GM21786 (cell line): ENCODE results near the gene ZNF500.
"Not testable (repeated sequence)": the region's sequence is repeated elsewhere in the genome, so short reads cannot be mapped to it uniquely, and the experiment has no call there.

Experiments
- ATAC-seq: cut with Tn5 transposase; IDR thresholded peaks from one replicate; pipeline ENCODE4 v1.9.1; 2021; ENCODE audit not compliant: unreplicated experiment

The ZNF500 gene

DNA sequence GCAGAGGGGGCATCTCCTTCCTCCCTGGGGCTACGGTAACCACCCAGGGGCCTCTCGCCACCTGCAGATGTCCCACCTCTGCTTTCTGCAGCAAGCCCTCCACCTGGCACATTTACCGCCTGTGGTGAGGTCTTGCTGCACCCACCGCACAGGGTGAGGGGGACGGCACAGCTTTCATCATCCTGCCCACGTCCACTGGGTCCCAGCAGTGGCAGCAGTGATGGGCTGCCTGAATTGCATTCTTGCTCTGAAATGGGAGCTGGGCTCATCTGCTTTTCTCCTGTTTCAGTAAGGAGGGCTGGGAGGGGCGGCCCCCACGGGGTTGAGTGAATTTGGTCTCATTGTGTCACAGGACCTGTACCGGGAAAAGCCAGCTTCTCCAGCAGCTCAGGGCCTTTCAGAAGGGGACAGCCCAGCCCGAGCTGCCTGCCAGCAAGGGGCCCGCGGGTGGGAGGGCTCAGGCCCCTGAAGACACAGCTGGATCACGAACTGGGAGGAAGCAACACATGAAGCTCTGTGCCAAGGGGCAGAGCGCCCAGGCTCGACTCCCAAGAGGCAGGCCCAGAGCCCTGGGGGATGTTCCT lies 19.9 kb downstream of the ZNF500 start:
- ATAC-seq, result no peak

DNA sequence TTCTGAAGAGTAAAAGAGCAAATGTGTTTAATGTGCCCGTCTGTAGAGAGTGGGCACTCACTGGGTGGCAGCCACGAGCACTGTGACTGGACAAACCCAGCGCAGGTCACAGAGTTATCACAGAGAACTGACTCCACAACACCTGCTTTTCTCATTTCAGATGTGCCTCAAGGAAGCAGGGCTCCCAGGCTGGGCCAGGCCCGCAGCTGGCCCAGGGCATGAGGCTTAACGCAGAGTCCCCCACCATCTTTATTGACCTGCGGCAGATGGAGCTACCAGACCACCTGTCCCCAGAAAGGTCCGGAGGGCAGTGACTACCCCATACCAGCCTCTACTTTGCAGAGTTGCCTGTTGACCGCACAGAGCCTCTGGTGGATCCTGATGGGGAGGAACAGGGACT lies 20.7 kb downstream of the ZNF500 start:
- no peak for ATAC-seq

DNA sequence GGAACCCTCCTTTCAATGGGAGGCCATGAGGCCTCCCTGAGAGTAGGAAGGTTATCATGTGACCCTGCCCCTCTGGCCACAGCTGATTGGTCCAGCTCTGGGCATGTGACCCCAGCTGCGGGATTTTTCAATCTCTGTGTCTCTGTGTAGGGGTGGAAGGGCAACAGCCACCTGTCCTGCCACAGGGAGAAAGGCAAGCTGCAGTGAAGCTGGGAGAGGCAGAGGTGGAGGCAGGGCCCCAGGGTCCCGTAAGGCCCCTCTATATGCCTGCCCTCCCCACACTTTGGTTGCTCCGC lies 21.7 kb downstream of the ZNF500 start:
- ATAC-seq, result no peak

DNA sequence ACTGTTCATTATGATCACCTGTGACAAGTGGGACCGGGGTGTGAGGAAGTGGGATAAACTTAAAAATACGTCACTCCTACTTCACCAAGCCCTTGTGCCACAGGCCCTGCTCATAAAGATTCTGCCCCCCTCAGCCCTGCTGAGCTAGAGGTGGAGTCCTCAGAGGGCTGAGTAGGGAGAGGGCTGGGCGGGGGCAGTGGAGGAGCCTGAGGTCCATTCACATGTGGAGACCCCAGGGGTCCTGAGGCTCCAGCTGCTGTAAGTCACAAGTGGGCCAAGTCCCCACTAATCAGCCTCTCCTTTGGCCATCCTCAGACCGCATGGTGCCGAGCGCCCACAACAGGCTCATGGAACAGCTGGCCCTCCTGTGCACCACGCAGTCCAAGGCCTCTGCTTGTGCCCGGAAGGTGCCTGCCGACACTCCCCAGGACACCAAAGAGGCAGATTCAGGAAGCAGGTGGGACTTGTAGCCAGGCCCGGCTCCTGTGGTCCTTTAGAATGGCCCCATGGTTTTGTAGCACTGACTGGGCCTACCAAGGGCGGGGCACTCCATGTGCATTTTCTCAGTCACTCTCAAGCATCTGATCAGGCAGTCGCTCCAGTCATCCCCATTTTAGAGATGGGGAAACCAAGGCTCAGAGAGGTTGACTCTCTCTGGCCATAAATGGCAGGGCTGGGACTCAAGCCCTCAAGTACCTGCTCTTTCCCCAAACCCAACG lies 22.2 kb downstream of the ZNF500 start:
- no peak for ATAC-seq

DNA sequence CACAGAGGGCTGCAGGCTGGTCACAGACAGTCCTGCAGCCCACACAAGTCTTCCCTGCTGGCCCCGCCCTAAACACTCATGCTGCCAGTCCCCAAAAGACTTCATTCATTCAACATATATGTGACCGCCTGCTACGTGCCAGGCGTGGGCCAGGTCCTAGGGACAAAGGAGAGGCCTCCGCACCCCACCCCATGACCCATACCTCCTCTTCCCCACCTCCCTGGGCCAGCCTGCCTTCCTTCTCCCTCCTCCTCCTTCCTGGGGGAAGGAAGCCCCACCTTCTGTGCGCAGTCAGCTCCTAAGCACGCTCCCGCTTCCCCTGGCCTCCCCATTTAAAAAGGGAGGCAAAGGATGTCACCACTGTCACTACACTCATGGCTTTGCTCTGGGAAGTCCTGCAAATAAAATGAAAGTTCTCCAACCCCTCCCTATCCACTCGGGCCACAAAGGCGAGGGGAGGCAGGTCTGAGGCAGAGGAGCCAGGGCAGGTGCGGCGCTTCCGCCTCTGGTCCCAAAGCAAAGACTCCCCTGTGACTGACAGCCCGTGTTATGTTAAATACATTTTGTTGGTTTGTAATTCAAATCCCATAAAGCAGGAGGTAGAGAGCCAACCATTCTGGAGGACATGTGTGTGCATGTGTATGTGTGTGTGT lies 23.6 kb downstream of the ZNF500 start:
- no peak for ATAC-seq

DNA sequence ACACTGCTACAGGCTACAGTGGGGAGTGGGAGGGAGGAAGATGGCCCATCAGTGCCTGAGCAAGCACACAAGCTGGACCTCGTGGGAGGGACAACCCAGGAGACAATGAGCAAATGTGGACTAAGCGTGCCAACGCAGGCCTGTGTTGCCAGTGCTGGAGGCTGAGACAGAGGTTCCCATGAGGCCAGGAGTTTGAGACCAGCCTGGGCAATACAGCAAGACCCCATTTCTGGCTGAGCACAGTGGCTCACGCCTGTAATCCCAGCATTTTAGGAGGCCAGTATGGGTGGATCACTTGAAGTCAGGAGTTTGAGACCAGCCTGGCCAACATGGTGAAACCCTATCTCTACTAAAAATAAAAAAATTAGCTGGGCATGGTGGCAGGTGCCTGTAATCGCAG lies 28.6 kb downstream of the ZNF500 start:
- ATAC-seq, result not testable (repeated sequence)

DNA sequence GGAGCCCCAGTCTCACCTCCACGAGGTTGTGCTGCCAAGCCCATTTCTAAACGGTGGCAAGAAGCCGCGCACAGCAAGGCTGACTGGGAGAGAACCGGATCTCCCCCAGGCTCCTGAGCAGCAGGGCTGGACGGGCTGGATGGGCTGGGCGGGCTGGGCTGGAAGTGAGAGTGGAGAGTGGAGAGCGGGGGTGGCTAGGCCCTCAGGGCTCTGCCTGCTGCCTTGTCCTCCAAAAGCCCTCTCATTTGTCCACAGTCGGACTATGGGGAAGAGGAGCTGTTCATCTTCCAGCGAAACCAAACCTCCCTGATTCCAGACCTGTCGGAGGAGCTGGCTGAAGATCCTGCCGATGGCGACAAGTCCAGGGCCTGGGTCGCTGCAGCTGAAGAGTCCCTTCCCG lies 29.4 kb downstream of the ZNF500 start:
- ATAC-seq, result no peak

DNA sequence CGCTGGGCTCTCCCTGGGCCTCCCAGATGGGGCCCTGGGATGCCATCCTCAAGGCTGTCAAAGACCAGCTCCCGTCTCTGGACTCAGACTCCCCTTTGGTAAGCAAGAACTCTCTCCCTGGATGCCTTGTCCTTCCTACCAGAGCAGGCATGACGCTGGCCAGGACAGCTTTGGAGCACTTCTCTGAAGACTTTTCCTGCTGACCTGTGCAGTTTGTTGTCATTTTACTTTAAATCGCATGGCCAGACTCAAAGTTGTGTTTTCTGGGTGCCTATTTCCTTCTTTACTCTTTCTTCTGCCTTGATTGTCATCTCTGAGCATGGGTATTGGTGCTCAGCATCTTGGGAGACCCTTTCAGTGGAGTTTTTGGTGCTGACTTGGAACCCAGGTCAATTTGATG lies 30.4 kb downstream of the ZNF500 start:
- no peak for ATAC-seq

DNA sequence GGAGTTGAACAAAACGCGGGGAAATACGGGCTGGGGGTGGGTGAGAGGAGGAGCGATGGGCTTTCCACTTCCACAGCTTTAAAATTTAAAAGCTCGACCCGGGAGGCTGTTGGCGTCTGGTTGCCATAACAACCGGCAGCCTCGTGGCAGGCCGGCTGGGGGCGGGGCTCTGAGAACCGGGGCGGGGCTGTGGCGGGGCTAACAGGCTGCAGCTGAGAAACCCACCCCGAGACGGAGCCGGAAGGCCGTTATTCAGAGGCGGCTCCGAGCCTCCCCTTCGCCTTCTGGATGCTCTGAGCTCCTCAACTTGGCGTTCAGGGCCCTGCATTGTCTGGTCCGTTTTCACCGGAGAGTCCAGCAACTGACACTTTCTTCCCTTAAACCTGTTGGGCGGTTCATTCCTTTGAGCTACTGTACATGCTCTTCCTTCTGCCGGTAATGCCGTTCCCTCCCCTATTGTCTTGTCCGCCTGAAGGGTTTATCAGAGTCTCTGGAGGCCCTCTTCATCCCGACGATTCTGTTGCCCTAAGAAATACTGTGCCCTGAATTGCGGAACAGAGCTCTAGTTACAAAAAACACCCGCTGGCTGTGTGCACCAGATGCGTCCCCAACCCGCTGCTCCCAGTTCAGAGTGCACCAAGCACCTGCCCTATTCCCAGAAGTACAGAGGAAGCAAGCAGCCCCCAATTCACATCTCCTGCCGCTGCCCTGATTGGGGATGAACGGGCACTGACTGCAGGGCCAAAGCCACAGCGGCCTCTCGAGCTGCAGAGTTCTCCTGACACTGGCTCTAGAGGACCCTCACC lies 32.0 kb downstream of the ZNF500 start:
- ATAC-seq, result peak; percentile 59

DNA sequence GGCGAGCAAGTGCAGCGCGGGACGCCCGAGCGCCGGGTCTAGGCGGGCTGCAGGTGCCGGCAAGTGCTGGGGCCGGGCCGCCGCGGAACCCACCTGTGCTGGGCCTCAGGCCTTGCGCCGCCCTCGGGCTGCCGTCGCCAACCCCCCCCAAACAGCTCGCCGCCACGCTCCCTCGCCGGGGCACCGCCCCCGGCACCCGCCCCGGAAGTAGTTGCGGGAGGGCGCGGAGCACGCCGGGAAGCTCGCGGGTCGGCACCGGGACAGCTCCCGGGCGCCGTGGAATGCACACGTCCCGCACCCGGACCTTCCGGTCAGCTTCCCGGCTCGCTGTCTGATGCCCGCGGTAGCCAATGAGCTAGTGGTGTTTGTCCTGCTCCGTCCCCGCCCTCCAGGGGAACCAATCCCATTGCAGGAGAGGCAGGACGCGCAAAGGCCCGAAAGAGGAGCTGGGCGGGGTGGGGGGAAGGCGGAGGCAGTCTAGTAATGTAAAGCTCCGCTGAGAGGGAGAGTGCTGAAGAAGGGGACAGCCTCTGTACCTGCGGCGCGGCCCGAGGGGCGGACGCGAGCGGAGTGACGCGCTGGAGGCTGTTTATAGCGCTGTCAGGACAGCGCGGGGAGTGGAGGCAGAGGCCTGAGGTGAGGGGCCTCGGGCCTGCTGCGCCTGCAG lies 32.8 kb downstream of the ZNF500 start, which contains the start of the genes ANKS3 and DNAAF8:
Gene ANKS3 (minus strand): TSS at position 209 of the 667 bp plus-strand sequence. CDS start 4,122 bp downstream, outside the sequence.
Gene DNAAF8 (plus strand): TSS at position 475 of the 667 bp plus-strand sequence. CDS start 1,978 bp downstream, outside the sequence.
- peak; percentile 73 for ATAC-seq

DNA sequence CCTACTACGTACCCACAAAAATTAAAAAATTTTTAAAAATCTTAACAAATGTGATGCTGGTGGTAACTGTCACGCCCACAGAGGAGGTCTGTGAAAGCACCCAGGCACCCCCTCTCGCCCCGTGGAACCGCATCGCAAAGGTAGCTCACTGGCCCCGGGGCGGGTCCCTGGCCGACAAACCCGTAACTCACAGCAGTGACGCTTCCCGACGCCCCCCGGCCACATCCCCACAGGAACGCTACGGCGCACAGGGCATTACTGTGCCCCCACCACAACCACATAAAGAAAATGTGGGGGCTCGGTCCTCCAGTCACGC lies 33.3 kb downstream of the ZNF500 start:
- ATAC-seq, result no peak

DNA sequence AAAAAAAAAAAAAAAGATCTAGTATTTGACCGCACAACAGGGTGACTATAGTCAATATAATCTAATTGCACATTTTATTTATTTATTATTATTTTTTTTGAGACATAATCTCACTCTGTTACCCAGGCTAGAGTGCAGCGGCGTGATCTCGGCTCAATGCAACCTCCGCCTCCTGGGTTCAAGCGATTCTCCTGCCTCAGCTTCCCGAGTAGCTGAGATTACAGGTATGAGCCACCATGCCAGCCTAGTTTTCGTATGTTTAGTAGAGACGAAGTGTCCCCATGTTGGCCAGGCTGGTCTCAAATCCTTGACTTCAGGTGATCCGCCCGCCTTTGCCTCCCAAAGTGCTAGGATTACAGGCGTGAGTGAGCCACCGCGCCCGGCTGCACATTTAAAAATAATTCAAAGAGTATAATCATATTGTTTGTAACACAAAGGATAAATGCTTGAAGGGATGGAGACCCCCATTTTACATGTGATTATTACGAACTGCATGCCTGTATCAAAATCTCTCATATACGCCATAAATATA lies 33.7 kb downstream of the ZNF500 start:
- ATAC-seq, result no peak

DNA sequence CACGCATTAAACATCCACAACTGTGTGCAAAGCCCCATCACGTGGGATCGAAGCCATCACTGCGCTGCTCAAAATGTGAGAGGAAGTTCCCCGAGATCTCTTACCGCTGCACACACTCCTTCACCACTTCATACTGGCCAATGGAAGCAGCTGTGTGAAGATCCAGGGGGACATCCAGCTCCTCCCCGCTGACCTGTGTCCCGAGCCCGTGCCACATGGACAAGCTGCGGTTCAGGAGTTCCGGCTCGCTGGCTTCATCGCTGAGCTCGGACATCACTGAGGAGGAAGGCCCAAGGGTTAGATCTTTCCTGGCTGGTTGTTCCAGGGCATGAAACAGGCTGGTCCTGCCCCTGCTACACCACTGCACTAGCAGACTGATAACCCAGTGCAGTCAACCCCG lies 37.1 kb downstream of the ZNF500 start:
- ATAC-seq, result no peak

DNA sequence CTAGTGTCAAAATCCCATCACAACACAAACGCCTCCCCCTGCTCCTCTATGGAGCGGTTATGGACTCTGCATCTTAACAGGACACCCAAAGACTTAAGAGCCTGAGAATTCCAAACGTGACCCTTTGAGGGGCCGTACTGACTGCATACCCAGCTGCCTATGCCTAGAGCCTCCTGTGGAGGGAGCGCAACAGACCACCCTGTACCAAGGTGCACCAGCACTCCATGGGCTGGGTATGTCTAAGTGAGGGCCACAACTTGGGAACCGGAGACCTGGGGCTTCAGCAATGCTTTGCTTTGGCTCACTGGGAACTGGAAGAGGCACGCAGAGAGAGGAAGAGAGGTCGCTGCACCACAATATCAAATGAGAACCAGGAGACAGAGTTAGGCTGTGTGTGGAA lies 38.3 kb downstream of the ZNF500 start:
- no peak for ATAC-seq

DNA sequence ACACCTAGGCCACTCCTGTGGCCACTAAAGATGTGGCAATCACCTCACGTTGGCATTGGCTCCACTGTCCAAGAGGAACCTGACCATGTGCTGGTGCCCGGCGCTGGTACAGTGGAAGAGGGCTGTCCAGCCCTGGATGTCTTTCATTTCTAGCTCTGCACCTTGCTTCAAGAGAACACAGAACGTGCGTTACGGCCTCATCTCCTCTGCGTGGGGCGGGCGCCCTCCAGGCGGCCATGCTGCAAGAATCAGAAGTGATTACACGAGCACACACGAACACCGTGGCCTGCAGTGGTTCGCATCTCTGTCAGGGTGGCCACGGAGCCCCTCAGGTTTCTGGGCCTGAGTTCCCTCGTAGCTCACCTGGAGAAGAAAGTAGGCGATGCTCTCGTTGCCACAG lies 40.3 kb downstream of the ZNF500 start:
- no peak for ATAC-seq

DNA sequence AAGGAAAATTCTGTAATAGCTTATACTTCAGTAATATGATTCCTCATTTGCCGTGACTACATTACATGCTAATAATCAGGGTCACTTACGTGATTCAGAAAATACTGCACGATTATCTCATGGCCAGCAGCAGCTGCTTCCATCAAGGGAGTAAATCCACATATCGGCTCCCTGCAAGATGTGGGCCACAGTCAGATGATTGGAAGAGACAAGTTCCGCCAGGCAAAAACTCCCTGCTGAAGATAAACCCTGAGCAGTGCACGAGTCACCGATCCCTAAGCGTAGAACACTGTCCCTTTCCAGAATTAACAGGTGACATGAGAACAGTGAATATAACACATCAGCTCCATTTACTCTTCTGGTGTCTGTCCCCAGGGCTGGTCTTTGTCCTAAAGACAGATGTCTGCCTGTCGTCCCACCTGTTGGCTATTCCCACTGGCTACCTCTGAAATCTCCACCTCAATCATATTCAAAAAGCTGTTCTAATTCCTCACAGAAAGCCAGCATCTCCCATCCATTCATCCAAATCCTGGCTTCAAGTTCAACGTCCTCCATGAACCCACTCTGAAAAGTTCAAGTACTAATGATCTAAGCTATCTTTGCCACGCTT lies 42.2 kb downstream of the ZNF500 start:
- no peak for ATAC-seq

DNA sequence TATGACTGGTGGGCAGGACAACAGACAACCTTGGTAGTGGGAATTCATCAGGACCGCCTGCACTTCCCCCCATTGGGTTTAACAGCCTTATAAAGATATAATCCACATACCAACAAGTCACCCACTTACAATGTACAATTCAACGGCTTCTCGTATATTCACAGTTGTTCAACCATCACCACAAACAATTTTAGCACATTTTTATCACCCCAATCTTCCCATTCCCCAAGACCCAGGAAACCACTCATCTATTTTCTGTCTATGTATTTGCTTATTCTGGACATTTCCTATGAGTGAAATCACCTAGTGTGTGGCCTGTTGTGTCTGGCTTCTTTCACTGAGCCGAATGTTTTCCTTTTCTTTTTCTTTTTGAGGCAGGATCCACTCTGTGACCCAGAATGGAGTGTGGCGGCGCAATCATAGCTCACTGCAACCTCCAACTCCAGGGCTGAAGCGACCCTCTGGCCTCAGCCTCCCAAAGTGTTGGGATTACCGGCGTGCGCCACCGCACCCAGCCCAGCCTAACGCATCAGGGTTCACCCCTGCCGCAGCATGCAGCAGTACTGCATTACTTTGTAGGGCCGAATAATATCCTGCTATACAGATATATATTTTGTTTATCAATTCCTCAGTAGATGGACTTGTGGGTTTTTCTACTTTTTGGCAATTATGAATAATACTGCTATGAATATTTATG lies 43.7 kb downstream of the ZNF500 start:
- no peak for ATAC-seq

DNA sequence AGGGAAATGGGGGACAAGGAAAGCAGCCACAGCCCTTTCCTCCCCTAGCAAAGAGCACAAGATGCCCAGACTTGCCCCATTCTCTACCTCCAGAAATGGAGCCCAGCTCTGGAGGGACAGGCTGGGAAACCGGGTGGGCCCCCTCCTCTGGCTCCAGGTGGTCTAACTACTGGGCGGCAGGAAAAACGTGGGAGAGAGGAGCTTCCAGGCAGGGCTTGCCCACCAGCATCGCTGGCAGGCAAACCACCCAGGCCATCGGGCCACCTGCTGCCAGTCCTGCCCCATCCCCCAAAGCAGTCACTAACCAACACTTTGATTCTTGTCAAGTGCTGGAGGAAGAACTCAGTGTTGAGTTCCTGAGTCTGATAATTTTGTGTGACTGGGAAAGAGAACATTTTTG lies 48.5 kb downstream of the ZNF500 start:
- ATAC-seq, result no peak

DNA sequence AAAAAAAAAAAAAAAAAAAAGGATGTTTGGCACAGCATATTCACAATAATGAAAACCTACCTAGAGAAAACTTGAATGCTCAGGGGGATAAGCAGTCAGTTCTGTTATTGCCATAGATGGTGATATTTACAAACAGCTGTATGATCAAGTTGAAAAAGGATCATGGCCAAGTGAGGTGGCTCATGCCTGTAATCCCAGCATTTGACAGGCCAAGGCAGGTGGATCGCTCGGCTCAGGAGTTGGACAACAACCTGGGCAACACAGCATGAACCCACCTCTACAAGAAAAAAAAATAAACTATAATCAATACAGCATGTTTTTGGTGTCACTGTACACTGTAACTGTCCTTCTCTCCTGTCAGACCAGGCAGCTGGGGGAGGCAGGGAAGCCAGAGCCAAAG lies 52.0 kb downstream of the ZNF500 start:
- ATAC-seq, result no peak
